Transverse colon (tissue), 4 donors: ENCODE data around the gene ACOT6. TPM values are rescaled to one million over a fixed set of nuclear protein-coding genes. Genes with fewer than 3 reads are reported as not detected.

Source experiments
- DNase-seq: peaks from one replicate; pipeline ENCODE4 v3.0.0-alpha.2; 2019
- H3K27ac ChIP-seq, 4 donors: fragments of 200-600 bp; sonication (generic); 2 replicates each; pipeline ENCODE4 v1.5.1; 2016 to 2018; ENCODE audit warnings: inconsistent platforms in 4 of 4
- H3K27me3 ChIP-seq: fragments of 200-600 bp; sonication (generic); 2 replicates; pipeline ENCODE4 v1.5.1; 2017; ENCODE audit warnings: inconsistent platforms
- H3K36me3 ChIP-seq, 4 donors: fragments of 200-600 bp; sonication (generic); 2 replicates each; pipeline ENCODE4 v1.5.1; 2017 to 2019; ENCODE audit warnings: inconsistent platforms in 4 of 4
- H3K4me1 ChIP-seq, 4 donors: fragments of 200-600 bp; sonication (generic); 2 replicates each; pipeline ENCODE4 v1.5.1; 2017 to 2020; ENCODE audit warnings: inconsistent platforms in 4 of 4
- H3K4me3 ChIP-seq, 4 donors: fragments of 200-600 bp; sonication (generic); 1 replicate in 1 of 4; 2 replicates in 3 of 4; pipeline versions ENCODE4 v1.5.1 to v1.6.1; 2017 to 2019; ENCODE audit warnings: inconsistent platforms in 4 of 4
- H3K9me3 ChIP-seq, 2 donors: fragments of 200-600 bp; sonication (generic); 2 replicates each; pipeline ENCODE4 v1.5.1; 2017 to 2019; ENCODE audit warnings: inconsistent platforms in 2 of 2
- CTCF ChIP-seq, 5 experiments: fragments of 200-600 bp in 3 of 5; fragments of 450-650 bp in 2 of 5; sonication (generic) in 3 of 5; IDR thresholded peaks; 1 replicate in 2 of 5; 2 replicates in 3 of 5; pipeline ENCODE4 v1.5.1; 2016 to 2017; ENCODE audit warnings: antibody characterized with exemption in 5 of 5, inconsistent platforms in 3 of 5, mild to moderate bottlenecking in 2 of 5, moderate library complexity in 1 of 5
- EP300 ChIP-seq: sonication (generic); formaldehyde crosslinking; IDR thresholded peaks from one replicate; pipeline ENCODE4 v1.6.1; 2017; ENCODE audit warnings: antibody characterized with exemption, low read depth
- POLR2A ChIP-seq: fragments of 450-650 bp; IDR thresholded peaks from one replicate; pipeline ENCODE4 v1.6.1; 2016; ENCODE audit warnings: antibody characterized with exemption, mild to moderate bottlenecking, moderate library complexity
- POLR2AphosphoS5 ChIP-seq, 3 donors: sonication (generic); formaldehyde crosslinking; IDR thresholded peaks; one replicate each; pipeline ENCODE4 v1.6.1; 2016; ENCODE audit warnings: antibody characterized with exemption in 3 of 3
- WGBS, 2 donors: methylation state at CpG; one replicate each; pipeline ENCODE4 v1.1.5; 2018; ENCODE audit warnings: low coverage in 1 of 2; 5-methylcytosine and 5-hydroxymethylcytosine counted together
- in situ Hi-C, 4 donors: fragments of 200-750 bp; cut with MboI; loops; one replicate each; pipeline versions ENCODE4 v1.15.0 to v1.15.1; 2017; ENCODE audit warnings: low sequenced_read_pairs in 3 of 4, low pct_ligation_motif_present in 1 of 4, low pct_unique_long_range_greater_than_20kb in 1 of 4
- intact Hi-C: fragments of 100-400 bp; cut with DNase I; formaldehyde crosslinking; loops from one replicate; pipeline ENCODE4 v1.15.1; 2023; ENCODE audit warnings: low total_unique reads
- total RNA-seq, 4 donors: library from RNA; depleted of rRNA; stranded (reverse); fragments of >200 nt; gene quantifications; one replicate each; pipeline ENCODE4 v1.1.0, GENCODE V29; 2016

The ACOT6 gene
- total RNA-seq, 4 donors from 2014 or later, result not detected

DNA sequence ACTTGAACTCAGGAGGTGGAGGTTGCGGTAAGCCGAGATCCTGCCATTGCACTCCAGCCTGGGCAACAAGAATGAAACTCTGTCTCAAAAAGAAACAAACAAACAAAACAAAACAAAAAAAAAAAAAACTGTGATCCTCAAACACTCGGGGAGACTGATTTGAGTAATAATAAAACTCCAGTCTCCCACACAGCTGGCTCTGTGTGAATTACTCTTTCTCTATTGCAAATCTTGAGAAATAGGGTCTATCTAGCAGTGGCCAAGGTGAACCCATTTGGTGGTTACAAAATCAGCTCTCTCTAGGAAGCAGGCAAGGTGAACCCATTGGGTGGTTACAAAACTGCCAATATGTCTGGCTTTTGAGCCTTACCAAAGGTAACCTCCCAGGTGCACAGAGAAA, 6.0 kb upstream of the ACOT6 start:
- WGBS, 2 donors, result 85 to 89% methylated on average over 1 to 3 of the region's 3 CpGs
- Histone ChIP-seq H3K4me1 (no peaks in the 10 kb centered on the region), H3K4me3 (no peak overlapping the region), H3K27me3 (no peaks in the 10 kb centered on the region), H3K27ac (no peak overlapping the region), H3K36me3 (no peaks in the 10 kb centered on the region), H3K9me3 (no peaks in the 10 kb centered on the region)
- in situ Hi-C loops, result no loop called here
- TF ChIP-seq CTCF (IDR thresholded peaks at IDR 0.05) (no peak), EP300 (no peak), POLR2AphosphoS5 (IDR thresholded peaks at IDR 0.05) (no peak), POLR2A (no peak)
- DNase-seq, result no peak
- intact Hi-C loops, result no loop called here

DNA sequence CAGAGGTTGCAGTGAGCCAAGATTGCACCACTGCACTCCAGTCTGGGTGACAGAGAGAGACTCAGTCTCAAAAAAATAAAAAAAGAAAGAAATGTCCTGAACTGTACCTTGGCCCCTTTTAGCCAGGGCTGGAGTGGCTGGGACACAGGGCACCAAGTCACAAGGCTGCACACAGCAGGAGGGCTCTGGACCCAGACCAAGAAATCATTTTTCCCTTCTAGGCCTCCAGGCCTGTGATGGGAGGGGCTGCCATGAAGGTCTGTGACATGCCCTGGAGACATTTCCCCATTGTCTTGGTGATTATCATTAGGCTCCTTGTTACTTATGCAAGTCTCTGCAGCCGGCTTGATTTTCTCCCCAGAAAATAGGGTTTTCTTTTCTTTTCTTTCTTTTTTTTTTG, 5.1 kb upstream of the ACOT6 start:
- Histone ChIP-seq H3K4me1 (peaks cover 0 to 3% (median 0%) of the 10 kb centered on the region in 4 donors), H3K9me3 (no peaks in the 10 kb centered on the region), H3K36me3 (no peaks in the 10 kb centered on the region), H3K27me3 (no peaks in the 10 kb centered on the region), H3K4me3 (no peak overlapping the region), H3K27ac (no peak overlapping the region)
- in situ Hi-C loops (no loop called here), intact Hi-C loops (no loop called here)
- 100% methylated on average over 1 of the region's 1 CpG for WGBS, 2 donors
- no peak for TF ChIP-seq EP300
- no peak for DNase-seq

DNA sequence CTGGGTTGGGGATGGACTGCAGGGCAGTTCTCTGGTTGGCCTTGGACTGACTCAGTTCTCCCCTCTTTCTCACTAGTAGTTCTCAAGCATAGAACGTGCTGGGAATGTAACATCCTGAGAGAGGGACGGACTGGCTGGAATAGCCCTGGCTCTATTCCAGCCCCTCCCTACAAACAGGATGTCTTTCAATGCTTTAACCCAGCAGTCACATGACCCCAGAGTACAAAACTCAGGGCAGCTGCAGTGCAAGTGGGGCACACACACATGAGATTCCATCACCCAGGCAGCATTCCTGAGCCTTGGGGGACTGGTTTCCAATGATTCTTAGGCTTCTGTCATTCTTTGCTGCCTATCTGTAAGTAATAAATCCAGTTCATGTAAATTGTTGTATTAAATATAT, 1.6 kb upstream of the ACOT6 start:
- H3K9me3 ChIP-seq, result no peaks in the 10 kb centered on the region
- TF ChIP-seq CTCF (IDR thresholded peaks at IDR 0.05), result no peak
- no peak for TF ChIP-seq POLR2AphosphoS5 (IDR thresholded peaks at IDR 0.05)
- TF ChIP-seq EP300, result no peak
- no peak for TF ChIP-seq POLR2A
- intact Hi-C loops (no loop called here), in situ Hi-C loops (no loop called here)
- no peaks in the 10 kb centered on the region for H3K27me3 ChIP-seq
- 42 to 64% methylated on average over 2 of the region's 2 CpGs for WGBS, 2 donors
- H3K36me3 ChIP-seq, result no peaks in the 10 kb centered on the region
- H3K4me1 ChIP-seq, result peaks cover 0 to 4% (median 2%) of the 10 kb centered on the region in 4 donors
- H3K4me3 ChIP-seq, result no peak overlapping the region
- H3K27ac ChIP-seq, result no peak overlapping the region
- no peak for DNase-seq

DNA sequence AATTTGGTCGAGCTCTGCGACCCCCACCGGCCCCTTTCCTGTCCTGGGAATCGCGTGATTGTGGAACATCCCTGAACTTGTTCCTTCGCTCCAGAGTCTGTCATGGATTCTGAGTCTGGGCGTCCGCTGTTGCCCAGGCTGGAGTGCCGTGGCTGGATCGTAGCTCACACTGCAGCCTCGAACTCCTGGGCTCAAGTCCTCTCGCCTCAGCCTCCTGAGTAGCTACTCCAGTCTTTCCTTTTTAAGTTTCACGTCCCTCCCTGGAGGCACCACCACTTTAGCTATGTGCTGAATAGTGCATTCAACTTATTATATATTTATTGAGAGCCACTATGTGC, 698 bp downstream of the ACOT6 start:
- TF ChIP-seq CTCF (IDR thresholded peaks at IDR 0.05) (no peak), EP300 (no peak), POLR2A (no peak), POLR2AphosphoS5 (IDR thresholded peaks at IDR 0.05) (no peak)
- in situ Hi-C loops, result no loop called here
- 4% methylated on average over 13 of the region's 13 CpGs; no CpG with 5 or more reads in 1 of the 2 donors for WGBS, 2 donors

GRCh38 chr14:73613419-73613963, 1.2 kb downstream of the ACOT6 start:
- in situ Hi-C loops, result no loop called here
- WGBS, 2 donors, result 77% methylated on average over 3 of the region's 3 CpGs; no CpG with 5 or more reads in 1 of the 2 donors
- TF ChIP-seq POLR2A (no peak), POLR2AphosphoS5 (IDR thresholded peaks at IDR 0.05) (no peak), EP300 (no peak), CTCF (IDR thresholded peaks at IDR 0.05) (no peak)
- Histone ChIP-seq H3K4me1 (peaks cover 0 to 4% (median 2%) of the 10 kb centered on the region in 4 donors), H3K27me3 (no peaks in the 10 kb centered on the region), H3K9me3 (no peaks in the 10 kb centered on the region), H3K36me3 (no peaks in the 10 kb centered on the region), H3K4me3 (no peak overlapping the region), H3K27ac (peak overlapping the region in 2 of 4 donors; percentile 82)
- intact Hi-C loops, result no loop called here
- DNase-seq, result no peak

More for the DNA sequence above, 698 bp downstream of the ACOT6 start:
- no peaks in the 10 kb centered on the region for H3K27me3 ChIP-seq
- H3K27ac ChIP-seq, result peak overlapping the region; percentile 82 to 84 (median 82)
- H3K36me3 ChIP-seq, result no peaks in the 10 kb centered on the region
- DNase-seq, result no peak
- peak overlapping the region; percentile 27 to 73 (median 59) for H3K4me3 ChIP-seq
- intact Hi-C loops, result no loop called here
- H3K4me1 ChIP-seq, result peaks cover 0 to 4% (median 2%) of the 10 kb centered on the region in 4 donors
- H3K9me3 ChIP-seq, result no peaks in the 10 kb centered on the region
